ENCODE results near the gene SNN.
A peak's percentile ranks its signal among the peaks of the same experiment; 100 is the strongest.

Gene SNN

DNA sequence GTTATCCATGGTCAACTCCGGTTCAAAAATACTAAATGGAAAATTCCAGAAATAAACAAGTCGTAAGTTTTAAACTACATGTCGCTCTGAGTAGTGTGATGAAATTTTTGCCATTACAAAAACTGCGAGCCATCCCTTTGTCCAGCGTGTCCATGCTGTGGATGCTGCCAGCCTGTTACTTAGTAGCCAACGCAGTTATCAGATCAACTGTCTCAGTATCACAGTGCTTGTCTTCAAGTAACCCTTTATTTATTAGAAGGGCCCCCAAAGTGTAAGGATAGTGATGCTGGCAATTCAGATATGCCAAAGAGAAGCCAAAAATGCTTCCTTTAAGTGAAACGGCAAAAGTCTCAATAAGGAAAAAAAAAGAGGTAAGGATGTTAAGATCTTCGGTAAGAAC is 23.9 kb downstream of the SNN start:
- peaks cover 38% of the 10 kb centered on the region for H3K4me1 Mint-ChIP-seq
- no peak overlapping the region for H3K4me3 Mint-ChIP-seq

DNA sequence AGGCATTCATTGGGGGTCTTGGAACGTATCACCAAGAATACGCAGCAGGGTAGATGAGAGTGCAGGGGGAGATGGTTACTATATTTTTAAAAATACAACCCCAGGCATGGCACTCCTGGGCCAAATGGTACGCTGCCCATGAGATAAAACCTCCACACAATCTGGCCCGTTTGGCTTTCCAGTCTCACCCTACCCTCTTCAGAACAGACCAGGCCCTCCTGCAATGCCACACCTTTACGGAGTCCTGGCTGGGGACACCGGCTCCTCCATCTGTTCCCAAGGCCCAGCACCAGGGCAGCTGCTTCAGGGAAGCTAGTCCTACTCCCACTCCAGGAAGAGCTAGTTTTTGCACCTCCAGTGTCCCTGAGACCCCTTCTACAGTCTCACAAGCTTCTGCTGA is 24.4 kb downstream of the SNN start:
- H3K4me3 Mint-ChIP-seq: no peak overlapping the region
- DNase-seq (no peak), ATAC-seq (no peak)
- peaks cover 43% of the 10 kb centered on the region for H3K4me1 Mint-ChIP-seq
- H3K27ac Mint-ChIP-seq: no peak overlapping the region
- no peaks in the 10 kb centered on the region for H3K27me3 Mint-ChIP-seq
- H3K9me3 Mint-ChIP-seq: no peaks in the 10 kb centered on the region

More for the DNA sequence above, 23.9 kb downstream of the SNN start:
- Mint-ChIP-seq H3K27me3 (no peaks in the 10 kb centered on the region), H3K9me3 (no peaks in the 10 kb centered on the region), H3K27ac (no peak overlapping the region)
- DNase-seq (no peak), ATAC-seq (no peak)

DNA sequence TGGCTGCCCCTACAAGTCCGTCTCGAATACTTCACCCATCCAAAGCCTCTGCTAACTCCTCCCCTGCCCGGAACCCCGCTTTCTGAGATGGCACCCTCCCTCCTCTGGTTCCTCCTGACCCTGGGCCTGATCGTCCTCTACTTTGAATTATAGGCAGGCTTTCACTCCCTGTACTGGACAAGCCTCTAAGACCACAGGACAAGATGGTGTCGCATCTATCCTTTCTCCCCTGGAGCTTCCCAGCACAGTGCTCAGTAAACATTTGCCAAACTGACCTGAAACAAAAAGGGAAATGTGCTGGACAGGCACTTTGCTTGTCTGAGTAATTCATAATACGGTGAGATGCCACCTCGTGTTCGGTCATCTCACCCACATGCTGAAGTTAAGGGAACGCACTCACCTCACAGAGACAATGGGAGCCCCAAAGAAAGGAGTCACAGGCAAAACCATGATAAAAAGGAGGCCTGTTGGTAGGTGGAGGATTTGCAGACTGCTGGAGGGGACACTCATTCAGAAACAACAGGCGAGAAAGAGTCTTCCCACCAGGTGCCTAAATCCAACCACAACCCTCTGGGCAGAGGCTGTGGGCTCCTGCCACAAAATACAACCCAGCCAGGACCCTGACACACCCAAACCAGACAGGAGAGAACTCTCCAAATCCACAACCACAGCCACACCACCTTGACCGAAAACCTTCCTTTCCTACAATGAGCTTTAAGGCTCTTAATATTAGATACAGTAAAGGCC is 28.2 kb downstream of the SNN start:
- Mint-ChIP-seq H3K9me3 (no peaks in the 10 kb centered on the region), H3K4me3 (no peak overlapping the region), H3K27me3 (no peaks in the 10 kb centered on the region), H3K27ac (peak overlapping the region in 1 of 2 donors; percentile 29), H3K4me1 (peaks cover 40% of the 10 kb centered on the region)
- DNase-seq: no peak
- ATAC-seq: peak; percentile 52

DNA sequence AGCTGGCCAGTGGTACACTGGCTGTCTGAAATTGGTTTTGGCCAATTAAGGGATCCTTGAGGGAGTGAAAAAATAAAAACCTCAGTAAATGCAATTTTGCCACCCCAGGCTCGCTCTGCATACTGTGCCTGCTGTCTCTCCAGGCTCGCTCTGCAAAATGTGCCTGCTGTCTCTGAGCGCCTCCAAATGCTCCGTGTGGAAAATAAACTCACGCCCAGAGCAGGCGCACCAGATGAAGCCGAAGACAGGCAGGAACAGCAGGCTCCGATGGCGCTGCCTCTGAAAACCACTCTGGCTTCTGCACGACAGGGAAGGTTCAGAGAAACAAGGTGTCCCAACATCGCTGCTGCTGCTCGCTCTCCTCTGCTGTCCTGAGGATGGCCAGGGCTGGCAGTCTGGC is 29.1 kb downstream of the SNN start:
- peaks cover 35% of the 10 kb centered on the region for H3K4me1 Mint-ChIP-seq
- H3K4me3 Mint-ChIP-seq: no peak overlapping the region
- no peaks in the 10 kb centered on the region for H3K9me3 Mint-ChIP-seq
- H3K27ac Mint-ChIP-seq: no peak overlapping the region
- ATAC-seq (no peak), DNase-seq (no peak)
- no peaks in the 10 kb centered on the region for H3K27me3 Mint-ChIP-seq

DNA sequence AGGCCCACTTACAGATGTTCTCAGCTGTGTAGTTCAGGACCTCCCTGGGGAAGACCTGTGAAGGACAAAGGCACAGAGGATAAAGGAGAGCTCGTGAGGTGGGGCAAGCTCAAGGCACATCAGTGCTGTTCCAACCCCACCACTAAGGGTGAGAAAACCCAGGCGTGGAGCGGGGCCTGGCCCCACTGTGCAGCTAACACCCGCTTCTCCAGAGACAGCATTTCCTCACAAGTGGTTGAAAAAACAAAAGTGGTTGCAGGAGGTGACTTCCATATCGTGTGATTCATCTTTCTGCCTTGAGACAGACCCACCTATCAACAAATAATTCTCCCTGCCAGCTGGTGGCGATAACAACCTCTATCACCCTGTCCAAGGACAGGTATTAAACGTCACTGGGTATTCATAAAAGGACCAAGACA is 30.0 kb downstream of the SNN start:
- peak; percentile 23 to 64 for DNase-seq
- H3K4me3 Mint-ChIP-seq: peak overlapping the region in 1 of 2 donors; percentile 8

DNA sequence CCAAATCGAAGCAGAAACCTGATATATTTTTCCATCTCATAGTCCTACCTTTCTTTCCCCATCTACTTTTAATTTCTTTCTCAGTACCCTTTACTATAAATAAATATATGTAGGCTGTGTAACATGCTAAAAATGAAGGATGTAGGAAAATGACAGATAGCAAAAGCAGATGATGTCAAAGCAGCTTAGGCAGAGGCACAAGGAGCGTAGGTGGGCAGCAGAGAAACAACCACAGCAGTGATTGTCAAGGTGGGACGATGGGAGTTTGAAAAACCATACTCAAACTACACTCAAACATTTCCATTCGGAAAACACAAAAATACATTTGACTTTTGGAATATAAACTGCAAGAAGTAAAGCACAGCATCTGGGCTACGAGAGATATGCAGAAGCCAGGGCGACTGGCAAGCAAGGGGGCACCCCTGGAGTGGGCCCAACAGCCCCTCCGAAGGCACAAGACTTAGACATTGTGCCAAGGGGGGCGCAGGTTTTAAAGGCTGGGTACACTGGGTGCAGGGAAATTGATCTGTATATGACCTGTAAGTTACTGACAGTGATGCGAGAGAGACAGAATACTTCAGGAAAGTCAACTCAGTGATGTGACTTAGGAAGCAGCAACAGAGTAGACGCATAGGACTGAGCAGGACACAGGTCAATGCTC is 31.1 kb downstream of the SNN start:
- H3K9me3 Mint-ChIP-seq: no peaks in the 10 kb centered on the region
- H3K27ac Mint-ChIP-seq: peak overlapping the region in 1 of 2 donors; percentile 75
- DNase-seq (no peak), ATAC-seq (no peak)
- no peaks in the 10 kb centered on the region for H3K27me3 Mint-ChIP-seq
- peaks cover 35% of the 10 kb centered on the region for H3K4me1 Mint-ChIP-seq
- H3K4me3 Mint-ChIP-seq: no peak overlapping the region

More for the DNA sequence above, 30.0 kb downstream of the SNN start:
- Mint-ChIP-seq H3K9me3 (no peaks in the 10 kb centered on the region), H3K4me1 (peaks cover 35% of the 10 kb centered on the region), H3K27me3 (no peaks in the 10 kb centered on the region), H3K27ac (peak overlapping the region; percentile 7 to 30)
- ATAC-seq: peak; percentile 96

DNA sequence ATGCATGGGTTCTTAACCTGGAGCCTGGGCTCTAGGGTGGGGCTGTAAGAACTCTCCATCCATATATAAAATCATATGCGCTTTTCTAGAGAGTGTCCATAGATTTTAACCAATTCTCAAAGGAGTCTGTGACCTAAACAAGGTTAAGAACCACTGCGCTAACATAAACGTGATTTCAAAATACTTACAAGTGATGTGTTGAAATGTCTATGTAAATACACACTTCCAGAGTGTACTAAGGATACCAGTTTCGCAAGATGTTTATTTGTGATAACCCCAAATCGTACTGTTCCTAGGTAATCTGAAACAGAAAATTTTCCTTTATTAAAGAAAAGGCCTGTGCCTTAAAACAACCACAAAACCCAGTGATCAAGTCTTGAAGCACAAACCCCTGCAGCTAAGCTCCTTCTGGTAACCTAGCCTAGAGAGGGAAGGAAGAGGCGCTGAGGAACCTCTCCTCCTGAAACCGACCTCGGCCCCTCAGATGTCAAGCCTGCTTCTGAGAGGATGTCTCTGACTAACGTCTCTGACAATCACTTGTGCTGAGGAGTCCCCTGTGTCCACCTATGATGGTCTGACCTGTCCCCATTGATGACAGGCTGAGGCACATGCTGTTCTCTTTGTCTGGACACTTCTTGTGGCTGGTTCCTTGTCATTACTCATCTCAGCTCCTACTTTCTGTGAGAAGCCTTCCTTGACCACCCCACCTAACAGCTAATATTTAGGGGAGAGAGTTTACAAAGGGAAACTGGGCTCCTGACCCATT is 32.2 kb downstream of the SNN start:
- ATAC-seq (no peak), DNase-seq (no peak)
- Mint-ChIP-seq H3K4me1 (peaks cover 35% of the 10 kb centered on the region), H3K27ac (peak overlapping the region in 1 of 2 donors; percentile 8), H3K27me3 (no peaks in the 10 kb centered on the region), H3K9me3 (no peaks in the 10 kb centered on the region), H3K4me3 (no peak overlapping the region)

DNA sequence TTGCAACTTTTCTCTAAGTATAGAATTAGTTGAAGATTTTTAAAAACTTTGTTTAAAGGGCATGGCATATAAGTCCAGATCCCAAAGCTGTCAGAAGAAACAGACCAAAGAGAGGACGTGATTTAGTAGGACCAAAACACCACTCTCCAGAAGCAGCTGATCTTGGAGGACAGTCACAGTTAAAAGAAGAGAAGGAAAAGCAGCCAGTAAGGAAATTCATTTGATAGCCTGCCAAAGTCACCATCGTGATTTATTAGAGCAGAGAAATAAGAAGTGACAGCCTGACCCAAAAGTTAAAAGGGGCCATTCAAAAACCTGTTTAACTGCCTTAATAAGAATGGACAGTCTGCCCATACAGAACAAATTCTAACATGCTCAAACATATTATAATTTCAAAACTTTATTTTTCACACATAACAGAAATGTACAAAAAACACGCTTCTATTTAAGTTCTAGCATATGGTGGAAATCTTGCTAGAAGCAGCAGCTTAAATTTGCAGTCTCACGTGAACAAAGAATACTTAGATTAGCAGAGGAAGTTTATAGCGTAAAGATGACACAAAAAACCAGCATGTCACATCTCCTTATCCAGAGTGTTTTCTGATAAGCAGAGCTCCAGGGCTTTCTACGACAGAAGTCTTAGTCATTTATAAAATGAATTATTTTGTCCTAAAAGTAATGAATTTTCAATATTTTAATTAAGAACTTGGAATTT is 37.2 kb downstream of the SNN start:
- Mint-ChIP-seq H3K4me1 (peaks cover 11% of the 10 kb centered on the region), H3K27me3 (no peaks in the 10 kb centered on the region), H3K9me3 (no peaks in the 10 kb centered on the region), H3K27ac (no peak overlapping the region), H3K4me3 (no peak overlapping the region)
- DNase-seq (no peak), ATAC-seq (no peak)

DNA sequence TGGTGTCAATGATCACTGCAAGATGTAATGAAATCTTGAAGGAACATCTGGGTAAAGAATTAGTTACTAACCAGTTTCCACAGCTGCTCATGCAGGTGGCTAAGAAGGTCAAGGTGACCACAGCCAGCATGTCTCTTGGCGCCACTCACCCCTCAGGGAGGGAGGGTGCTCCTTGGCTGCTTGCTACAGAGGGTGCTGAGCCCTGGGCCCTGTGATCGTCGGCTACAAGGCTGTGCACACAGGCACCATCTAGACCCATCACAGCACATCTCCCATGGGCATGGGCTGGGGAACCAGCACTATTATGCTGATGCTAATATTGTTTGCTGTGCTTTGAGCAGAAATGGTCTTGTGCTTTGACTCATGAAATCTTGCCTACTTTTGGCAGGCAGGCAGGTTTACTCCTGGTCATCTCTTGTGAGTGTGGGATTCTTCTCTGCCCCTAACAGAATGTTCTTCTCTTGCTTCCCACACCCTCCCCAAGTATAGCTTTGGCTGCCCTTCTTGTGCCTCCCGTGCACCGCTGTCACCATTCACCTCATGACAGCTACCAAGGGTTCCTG is 38.0 kb downstream of the SNN start:
- Mint-ChIP-seq H3K27me3 (no peaks in the 10 kb centered on the region), H3K27ac (no peak overlapping the region), H3K4me1 (peaks cover 6% of the 10 kb centered on the region), H3K4me3 (no peak overlapping the region), H3K9me3 (no peaks in the 10 kb centered on the region)
- DNase-seq (no peak), ATAC-seq (no peak)

DNA sequence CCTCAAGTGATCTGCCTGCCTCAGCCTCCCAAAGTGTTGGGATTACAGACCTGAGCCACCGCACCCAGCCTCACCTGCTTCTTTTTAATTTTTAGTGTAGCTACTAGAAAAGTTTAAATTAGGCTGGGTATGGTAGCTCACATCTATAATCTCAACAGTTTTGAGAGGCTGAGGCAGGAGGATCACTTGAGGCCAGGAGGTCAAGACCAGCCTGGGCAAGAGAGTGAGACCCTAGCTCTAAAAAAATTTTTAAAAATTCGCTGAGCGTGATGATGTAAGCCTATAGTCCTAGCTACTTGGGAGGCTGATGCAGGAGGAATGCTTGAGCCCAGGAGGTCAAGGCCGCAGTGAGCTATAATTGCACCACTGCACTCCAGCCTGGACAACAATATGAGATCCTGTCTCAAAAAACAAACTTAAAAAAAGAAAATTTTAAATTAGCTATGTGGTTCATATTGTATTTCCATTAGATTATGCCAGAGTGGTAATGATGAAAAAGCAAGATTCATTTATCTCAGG is 39.5 kb downstream of the SNN start:
- Mint-ChIP-seq H3K27ac (no peak overlapping the region), H3K9me3 (no peaks in the 10 kb centered on the region), H3K4me1 (peaks cover 6% of the 10 kb centered on the region), H3K27me3 (no peaks in the 10 kb centered on the region), H3K4me3 (no peak overlapping the region)
- DNase-seq (no peak), ATAC-seq (no peak)

DNA sequence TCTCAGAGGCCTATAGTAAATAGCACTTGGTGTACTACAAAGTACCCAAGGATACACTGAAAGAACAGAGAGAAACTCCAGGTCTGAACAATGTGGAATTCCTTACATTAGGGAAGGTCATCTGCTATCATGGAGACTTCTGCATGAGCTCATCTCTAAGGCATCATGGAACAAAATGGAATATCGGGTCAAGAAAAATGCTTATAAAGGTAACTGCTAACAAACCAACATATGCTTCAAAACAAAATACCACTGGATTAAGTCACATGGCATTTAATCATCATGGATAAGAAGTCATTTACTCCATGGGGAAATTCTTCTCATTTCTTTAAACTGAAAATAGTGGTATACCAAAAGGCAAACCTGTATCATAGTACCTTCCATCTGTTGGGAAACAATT is 40.2 kb downstream of the SNN start:
- no peaks in the 10 kb centered on the region for H3K27me3 Mint-ChIP-seq
- H3K9me3 Mint-ChIP-seq: no peaks in the 10 kb centered on the region
- H3K4me1 Mint-ChIP-seq: peaks cover 6% of the 10 kb centered on the region
- H3K4me3 Mint-ChIP-seq: no peak overlapping the region
- H3K27ac Mint-ChIP-seq: no peak overlapping the region
- ATAC-seq (no peak), DNase-seq (no peak)

DNA sequence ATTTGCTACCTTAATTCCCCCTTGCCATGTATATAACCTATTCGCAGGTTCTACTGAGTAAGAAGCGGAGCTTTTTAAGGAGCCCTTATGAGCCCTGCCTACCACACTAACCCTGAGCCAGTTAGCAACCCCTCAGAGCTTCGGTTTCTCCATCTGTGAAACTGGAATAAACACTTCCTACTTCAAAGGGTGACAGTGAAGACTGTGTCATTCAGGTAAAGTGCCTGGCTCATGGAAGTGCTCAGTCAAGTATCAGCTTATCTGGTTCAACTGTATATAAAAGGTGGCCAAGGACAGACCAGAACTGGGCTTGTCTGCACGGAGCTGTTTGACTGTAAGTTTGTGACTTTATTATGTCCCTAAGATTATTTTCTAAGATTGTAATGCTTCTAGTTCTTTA is 43.4 kb downstream of the SNN start:
- Mint-ChIP-seq H3K4me1 (peaks cover 3% of the 10 kb centered on the region), H3K4me3 (no peak overlapping the region), H3K9me3 (no peaks in the 10 kb centered on the region), H3K27me3 (no peaks in the 10 kb centered on the region), H3K27ac (no peak overlapping the region)
- ATAC-seq (no peak), DNase-seq (no peak)

DNA sequence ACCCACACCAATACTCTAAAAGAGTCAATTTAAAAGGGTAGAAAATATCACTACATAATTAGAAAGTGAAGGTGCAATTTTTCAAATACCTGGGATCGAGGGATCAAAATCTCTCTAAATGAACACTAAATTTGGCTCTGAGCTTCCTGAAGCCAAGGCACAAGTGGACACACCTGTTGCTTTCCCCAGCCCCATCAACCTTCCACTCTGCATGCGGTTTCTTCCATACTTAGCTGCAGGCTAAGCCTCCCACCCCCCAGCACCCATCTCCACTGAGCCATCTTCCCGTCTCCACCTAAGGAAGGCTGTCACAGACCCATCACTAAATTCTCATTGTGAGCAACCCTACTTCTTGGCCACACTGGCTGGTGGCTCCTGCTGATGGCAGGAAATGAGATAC is 43.9 kb downstream of the SNN start:
- H3K4me1 Mint-ChIP-seq: peaks cover 6% of the 10 kb centered on the region
- ATAC-seq: no peak
- no peak overlapping the region for H3K27ac Mint-ChIP-seq
- H3K27me3 Mint-ChIP-seq: no peaks in the 10 kb centered on the region
- H3K4me3 Mint-ChIP-seq: no peak overlapping the region
- H3K9me3 Mint-ChIP-seq: no peaks in the 10 kb centered on the region
- no peak for DNase-seq

DNA sequence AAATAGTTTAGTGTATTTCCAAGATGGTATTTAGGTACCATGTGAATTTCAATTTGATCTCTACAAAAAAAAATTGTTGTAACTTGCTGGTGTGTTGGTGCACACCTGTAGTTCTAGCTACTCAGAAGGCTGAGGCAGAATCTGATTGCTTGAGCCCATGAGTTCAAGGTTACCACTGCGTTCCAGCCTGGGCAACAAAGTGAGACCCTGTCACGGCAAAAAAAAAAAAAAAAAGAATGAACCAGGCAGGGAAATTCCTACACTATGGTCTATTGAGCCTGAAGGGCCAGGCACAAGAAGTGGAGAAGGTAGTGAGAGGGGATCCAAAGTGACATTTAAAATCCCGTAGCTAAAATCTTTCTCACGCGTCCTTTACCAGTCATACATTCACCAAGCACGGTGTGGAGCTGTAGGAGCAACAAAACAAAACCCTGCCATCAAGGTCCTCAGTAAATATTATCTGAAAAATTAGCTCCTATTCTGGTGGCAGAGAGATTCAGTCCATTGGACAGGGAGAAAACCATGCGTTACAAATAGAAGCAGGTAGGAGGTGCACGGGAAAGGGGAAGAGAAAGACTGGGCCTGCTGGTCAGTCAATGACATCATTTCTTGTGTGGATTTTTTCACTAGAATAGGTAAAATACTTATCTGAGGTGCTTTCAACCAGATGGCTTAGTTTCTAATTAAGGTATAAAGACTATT is 47.1 kb downstream of the SNN start:
- peaks cover 14% of the 10 kb centered on the region for H3K4me1 Mint-ChIP-seq
- no peak overlapping the region for H3K4me3 Mint-ChIP-seq
- no peaks in the 10 kb centered on the region for H3K9me3 Mint-ChIP-seq
- no peaks in the 10 kb centered on the region for H3K27me3 Mint-ChIP-seq
- no peak for DNase-seq
- no peak for ATAC-seq
- no peak overlapping the region for H3K27ac Mint-ChIP-seq

DNA sequence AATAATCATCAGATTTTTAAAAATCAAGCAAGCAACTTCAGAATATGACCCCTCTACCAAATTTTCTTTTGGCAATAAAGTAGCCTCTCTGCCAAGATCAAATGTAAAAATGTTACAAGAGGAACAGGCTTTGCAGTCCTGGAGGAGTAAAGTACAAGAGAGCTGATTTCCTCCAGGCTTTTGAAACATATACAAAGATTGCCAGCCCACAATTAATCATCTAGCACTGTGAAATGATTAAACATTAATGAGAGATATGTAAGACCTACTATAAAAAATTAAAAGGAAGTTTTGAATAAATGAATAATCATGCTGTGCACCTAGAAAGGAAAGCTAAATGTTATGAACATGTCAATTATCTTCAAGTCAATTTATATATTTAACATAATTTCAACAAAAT is 48.1 kb downstream of the SNN start:
- DNase-seq (no peak), ATAC-seq (no peak)
- Mint-ChIP-seq H3K9me3 (no peaks in the 10 kb centered on the region), H3K27me3 (no peaks in the 10 kb centered on the region), H3K4me1 (peaks cover 14% of the 10 kb centered on the region), H3K27ac (no peak overlapping the region), H3K4me3 (no peak overlapping the region)
